PC-3 (cell line): ENCODE data around the gene MGAT4D. TPM values are rescaled to one million over a fixed set of nuclear protein-coding genes. Genes with fewer than 3 reads are reported as not detected.

ENCODE experiments used
- ATAC-seq: fragments of 200-7000 bp; cut with Tn5 transposase; 2 replicates; pipeline ENCODE4 v1.9.1; 2020; ENCODE audit warnings: mild to moderate bottlenecking, moderate library complexity
- BruUV-seq: library from RNA; stranded (reverse); fragments of 400-500 nt; replicated peaks from 2 replicates; lab custom pipeline; 2021; lab: Mats Ljungman, UMichigan
- CTCF ChIA-PET: fragments of 300-600 bp; sonication (Branson Sonifier 250); formaldehyde crosslinking; loops from one replicate; lab custom pipeline; 2022; ENCODE audit warnings: antibody characterized with exemption; lab: Charles Lee
- POLR2A ChIA-PET: fragments of 300-600 bp; sonication (Branson Sonifier 250); formaldehyde crosslinking; loops from one replicate; lab custom pipeline; 2022; ENCODE audit warnings: antibody characterized with exemption; ENCODE audit not compliant: unreplicated experiment; lab: Charles Lee
- DNase-seq: peaks from one replicate; pipeline ENCODE4 v3.0.0-alpha.2; 2015
- H2AFZ ChIP-seq: fragments of 300-600 bp; sonication (generic); 2 replicates; pipeline ENCODE4 v1.6.0; 2016; ENCODE audit warnings: antibody characterized with exemption, low read length
- H3F3A ChIP-seq: fragments of 300-600 bp; sonication (generic); one replicate; pipeline ENCODE4 v1.6.0; 2017; ENCODE audit warnings: antibody characterized with exemption, low read length, control low read depth, mild to moderate bottlenecking; ENCODE audit not compliant: unreplicated experiment
- H3K27ac ChIP-seq: fragments of 300-600 bp; sonication (generic); 2 replicates; pipeline ENCODE4 v1.5.1; 2016; ENCODE audit warnings: mild to moderate bottlenecking, low read length
- H3K27me3 ChIP-seq: fragments of 300-600 bp; sonication (generic); 2 replicates; pipeline ENCODE4 v1.6.1; 2016; ENCODE audit warnings: low read length, mixed read lengths
- H3K36me3 ChIP-seq: fragments of 300-600 bp; sonication (generic); 2 replicates; pipeline ENCODE4 v1.6.1; 2016; ENCODE audit warnings: low read depth, mixed run types, low read length, mixed read lengths
- H3K4me1 ChIP-seq: fragments of 300-600 bp; sonication (generic); 2 replicates; pipeline ENCODE4 v1.5.1; 2016; ENCODE audit warnings: low read length; ENCODE audit not compliant: insufficient read depth
- H3K4me2 ChIP-seq: fragments of 300-600 bp; sonication (generic); 2 replicates; pipeline ENCODE4 v1.6.0; 2016; ENCODE audit warnings: low read length
- H3K4me3 ChIP-seq: fragments of 300-600 bp; sonication (generic); 2 replicates; pipeline ENCODE4 v1.5.1; 2016; ENCODE audit warnings: mild to moderate bottlenecking, low read length, mixed read lengths
- H3K79me2 ChIP-seq: fragments of 300-600 bp; sonication (generic); 2 replicates; pipeline ENCODE4 v1.6.1; 2017; ENCODE audit warnings: low read length, mixed read lengths
- H3K9ac ChIP-seq: fragments of 300-600 bp; sonication (generic); 2 replicates; pipeline ENCODE4 v1.6.0; 2016; ENCODE audit warnings: mild to moderate bottlenecking, low read length
- H3K9me2 ChIP-seq: fragments of 300-600 bp; sonication (generic); replicated peaks from 2 replicates; pipeline ENCODE4 v1.6.1; 2016; ENCODE audit warnings: mixed run types, low read length, mixed read lengths
- H3K9me3 ChIP-seq: fragments of 300-600 bp; sonication (generic); 2 replicates; pipeline ENCODE4 v1.6.1; 2016; ENCODE audit warnings: low read length, mixed read lengths
- H4K20me1 ChIP-seq: fragments of 300-600 bp; sonication (generic); 2 replicates; pipeline ENCODE4 v1.6.1; 2016; ENCODE audit warnings: low read length, mixed read lengths
- EZH2 ChIP-seq: fragments of 300-600 bp; sonication (generic); IDR thresholded peaks from one replicate; pipeline ENCODE4 v1.6.1; 2017; ENCODE audit warnings: antibody characterized with exemption, mild to moderate bottlenecking, low read length; ENCODE audit not compliant: unreplicated experiment
- EZH2phosphoT487 ChIP-seq: fragments of 300-600 bp; sonication (generic); IDR thresholded peaks from 2 replicates; pipeline ENCODE4 v1.6.1; 2018; ENCODE audit warnings: mild to moderate bottlenecking, antibody characterized with exemption, low read length, borderline replicate concordance
- intact Hi-C: fragments of 100-400 bp; cut with micrococcal nuclease; formaldehyde crosslinking; loops from 2 replicates; pipeline ENCODE4 v1.9.0; 2023
- total RNA-seq: library from RNA; depleted of rRNA; stranded (reverse); fragments of >200 nt; gene quantifications from 2 replicates; pipeline ENCODE4 v1.2.3, GENCODE V29; 2014
- TF ChIP-seq, protein P1 (sequence below): fragments of 300-600 bp; sonication (generic); conservative IDR thresholded peaks from 2 replicates; pipeline ENCODE4 v1.5.1; 2017; ENCODE audit warnings: antibody characterized with exemption, low read depth, mild to moderate bottlenecking, low read length

The MGAT4D gene
- total RNA-seq, 1 experiment from 2014 or later: not detected

GRCh38 chr4:140504261-140504660 is 6.2 kb upstream of the MGAT4D start:
- no TSS peak for BruUV-seq
- TF ChIP-seq, protein P1, sequence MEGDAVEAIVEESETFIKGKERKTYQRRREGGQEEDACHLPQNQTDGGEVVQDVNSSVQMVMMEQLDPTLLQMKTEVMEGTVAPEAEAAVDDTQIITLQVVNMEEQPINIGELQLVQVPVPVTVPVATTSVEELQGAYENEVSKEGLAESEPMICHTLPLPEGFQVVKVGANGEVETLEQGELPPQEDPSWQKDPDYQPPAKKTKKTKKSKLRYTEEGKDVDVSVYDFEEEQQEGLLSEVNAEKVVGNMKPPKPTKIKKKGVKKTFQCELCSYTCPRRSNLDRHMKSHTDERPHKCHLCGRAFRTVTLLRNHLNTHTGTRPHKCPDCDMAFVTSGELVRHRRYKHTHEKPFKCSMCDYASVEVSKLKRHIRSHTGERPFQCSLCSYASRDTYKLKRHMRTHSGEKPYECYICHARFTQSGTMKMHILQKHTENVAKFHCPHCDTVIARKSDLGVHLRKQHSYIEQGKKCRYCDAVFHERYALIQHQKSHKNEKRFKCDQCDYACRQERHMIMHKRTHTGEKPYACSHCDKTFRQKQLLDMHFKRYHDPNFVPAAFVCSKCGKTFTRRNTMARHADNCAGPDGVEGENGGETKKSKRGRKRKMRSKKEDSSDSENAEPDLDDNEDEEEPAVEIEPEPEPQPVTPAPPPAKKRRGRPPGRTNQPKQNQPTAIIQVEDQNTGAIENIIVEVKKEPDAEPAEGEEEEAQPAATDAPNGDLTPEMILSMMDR: no peak
- TF ChIP-seq EZH2 (no peak), EZH2phosphoT487 (no peak)
- Histone ChIP-seq H3K79me2 (no peaks in the 10 kb centered on the region), H3K27ac (no peak overlapping the region), H3K9ac (no peak overlapping the region), H3K9me3 (no peaks in the 10 kb centered on the region), H2AFZ (no peak overlapping the region), H4K20me1 (no peaks in the 10 kb centered on the region), H3K9me2 (no peaks in the 10 kb centered on the region), H3K4me1 (no peaks in the 10 kb centered on the region), H3K4me3 (no peak overlapping the region), H3K4me2 (no peak overlapping the region), H3K27me3 (no peaks in the 10 kb centered on the region), H3K36me3 (no peaks in the 10 kb centered on the region), H3F3A (no peaks in the 10 kb centered on the region)
- ChIA-PET POLR2A (no interaction called here), CTCF (no interaction called here)
- intact Hi-C loops: no loop called here
- DNase-seq (no peak), ATAC-seq (no peak)

GRCh38 chr4:140499391-140499790 is 1.3 kb upstream of the MGAT4D start:
- no peaks in the 10 kb centered on the region for H3K79me2 ChIP-seq
- no peaks in the 10 kb centered on the region for H4K20me1 ChIP-seq
- H3K36me3 ChIP-seq: no peaks in the 10 kb centered on the region
- H3F3A ChIP-seq: no peaks in the 10 kb centered on the region
- intact Hi-C loops: no loop called here
- H3K9me3 ChIP-seq: no peaks in the 10 kb centered on the region
- H3K27ac ChIP-seq: no peak overlapping the region
- ATAC-seq: no peak
- no peaks in the 10 kb centered on the region for H3K27me3 ChIP-seq
- POLR2A ChIA-PET: no interaction called here
- no peak overlapping the region for H3K4me2 ChIP-seq
- no peaks in the 10 kb centered on the region for H3K9me2 ChIP-seq
- no TSS peak for BruUV-seq
- no peak overlapping the region for H3K9ac ChIP-seq
- CTCF ChIA-PET: no interaction called here
- TF ChIP-seq EZH2phosphoT487 (no peak), EZH2 (no peak)
- TF ChIP-seq, protein P1: no peak
- no peaks in the 10 kb centered on the region for H3K4me1 ChIP-seq
- no peak overlapping the region for H2AFZ ChIP-seq
- H3K4me3 ChIP-seq: no peak overlapping the region
- DNase-seq: no peak

DNA sequence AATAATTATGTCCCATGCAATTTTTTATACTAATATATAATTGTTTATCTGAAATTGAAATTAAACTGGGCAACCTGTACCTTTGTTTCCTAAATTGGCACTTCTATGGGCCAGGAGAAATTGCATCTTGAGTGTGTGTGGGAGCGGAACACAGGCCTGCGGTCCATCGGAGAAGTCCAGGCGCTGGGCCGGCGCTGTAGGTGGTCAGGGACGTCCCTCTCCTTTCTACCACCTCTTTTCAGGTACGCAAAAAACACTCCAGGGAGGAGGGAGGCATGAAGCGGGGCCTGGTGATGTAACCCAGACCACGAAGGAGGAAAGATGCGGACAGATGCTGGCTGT is 717 bp downstream of the MGAT4D start:
- Histone ChIP-seq H3K9me3 (no peaks in the 10 kb centered on the region), H3K9me2 (no peaks in the 10 kb centered on the region), H3K27ac (no peak overlapping the region), H3K79me2 (no peaks in the 10 kb centered on the region), H3K4me2 (no peak overlapping the region), H4K20me1 (no peaks in the 10 kb centered on the region), H3K4me3 (no peak overlapping the region), H3K36me3 (no peaks in the 10 kb centered on the region), H3F3A (no peaks in the 10 kb centered on the region), H3K9ac (no peak overlapping the region), H2AFZ (no peak overlapping the region), H3K27me3 (no peaks in the 10 kb centered on the region), H3K4me1 (no peaks in the 10 kb centered on the region)
- intact Hi-C loops: no loop called here
- DNase-seq: no peak
- ChIA-PET POLR2A (no interaction called here), CTCF (no interaction called here)
- no peak for ATAC-seq
- TF ChIP-seq, protein P1: no peak
- no TSS peak for BruUV-seq
